ENCODE results near the gene ADGRB2.

- no peak for TF ChIP-seq CTCF (IDR thresholded peaks at IDR 0.05)
- TF ChIP-seq POLR2A (IDR thresholded peaks at IDR 0.05): no peak
Observed at GRCh38 chr1:31781138-31781755, 17.1 kb upstream of the ADGRB2 start.
